D721Med (cell line): Measurements from ENCODE around the gene WDR93.

Experiments used
- DNase-seq: peaks from one replicate; pipeline ENCODE4 v3.0.0; 2011; ENCODE audit warnings: low spot score; ENCODE audit not compliant: insufficient read length
- FAIRE-seq: peaks from 2 replicates; lab custom pipeline; 2011; peaks lifted over from hg19 to GRCh38; lab: Jason Lieb, UNC
- TF ChIP-seq, protein P1 (sequence below): IDR thresholded peaks from 2 replicates; pipeline ENCODE4 v1.5.1; 2012; ENCODE audit warnings: mild to moderate bottlenecking, control low read depth; ENCODE audit not compliant: insufficient read depth; ENCODE audit errors: missing control alignments

WDR93 gene

DNA sequence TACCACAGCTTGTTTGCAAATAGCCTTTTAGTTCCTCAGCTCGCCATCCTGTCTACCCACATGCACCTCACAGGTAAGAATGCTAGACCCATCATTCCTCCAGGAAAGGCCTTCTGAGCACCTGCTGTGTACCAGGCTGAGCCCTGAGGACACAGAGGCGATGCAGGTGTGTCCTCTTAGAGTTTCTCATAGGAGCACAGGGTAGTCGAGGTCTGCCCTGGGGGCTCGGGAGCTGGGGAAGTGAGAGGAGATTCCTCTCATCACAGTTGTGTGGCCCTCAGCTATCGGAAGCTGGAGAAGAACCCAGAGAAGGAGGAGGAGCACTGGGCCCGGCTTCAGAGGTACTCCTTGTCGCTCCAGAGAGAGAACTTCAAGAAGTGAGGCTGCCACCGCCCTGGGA, 52.4 kb downstream of the WDR93 start:
- TF ChIP-seq, protein P1, sequence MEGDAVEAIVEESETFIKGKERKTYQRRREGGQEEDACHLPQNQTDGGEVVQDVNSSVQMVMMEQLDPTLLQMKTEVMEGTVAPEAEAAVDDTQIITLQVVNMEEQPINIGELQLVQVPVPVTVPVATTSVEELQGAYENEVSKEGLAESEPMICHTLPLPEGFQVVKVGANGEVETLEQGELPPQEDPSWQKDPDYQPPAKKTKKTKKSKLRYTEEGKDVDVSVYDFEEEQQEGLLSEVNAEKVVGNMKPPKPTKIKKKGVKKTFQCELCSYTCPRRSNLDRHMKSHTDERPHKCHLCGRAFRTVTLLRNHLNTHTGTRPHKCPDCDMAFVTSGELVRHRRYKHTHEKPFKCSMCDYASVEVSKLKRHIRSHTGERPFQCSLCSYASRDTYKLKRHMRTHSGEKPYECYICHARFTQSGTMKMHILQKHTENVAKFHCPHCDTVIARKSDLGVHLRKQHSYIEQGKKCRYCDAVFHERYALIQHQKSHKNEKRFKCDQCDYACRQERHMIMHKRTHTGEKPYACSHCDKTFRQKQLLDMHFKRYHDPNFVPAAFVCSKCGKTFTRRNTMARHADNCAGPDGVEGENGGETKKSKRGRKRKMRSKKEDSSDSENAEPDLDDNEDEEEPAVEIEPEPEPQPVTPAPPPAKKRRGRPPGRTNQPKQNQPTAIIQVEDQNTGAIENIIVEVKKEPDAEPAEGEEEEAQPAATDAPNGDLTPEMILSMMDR: no peak
- FAIRE-seq (no peak), DNase-seq (no peak)

DNA sequence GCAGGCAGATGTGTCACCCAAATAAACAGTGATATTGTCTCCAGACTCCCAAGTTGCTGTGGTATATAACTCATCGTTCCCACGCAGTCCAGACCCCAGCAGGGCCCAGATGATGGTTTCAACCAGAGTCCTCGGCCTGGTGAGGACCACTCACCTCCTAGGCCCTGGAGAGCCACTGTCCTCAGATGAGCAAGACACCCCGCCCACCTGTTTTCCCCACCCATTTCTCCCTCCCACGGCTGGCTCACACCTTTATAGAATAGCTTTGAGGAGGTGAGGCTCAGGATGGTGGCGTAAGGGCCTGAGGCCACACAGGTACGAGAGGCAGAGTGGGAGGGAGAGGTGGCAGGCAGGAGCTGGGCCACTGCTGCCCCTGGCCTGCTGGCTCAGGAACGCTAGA, 53.0 kb downstream of the WDR93 start:
- FAIRE-seq (no peak), DNase-seq (no peak)
- TF ChIP-seq, protein P1: no peak

DNA sequence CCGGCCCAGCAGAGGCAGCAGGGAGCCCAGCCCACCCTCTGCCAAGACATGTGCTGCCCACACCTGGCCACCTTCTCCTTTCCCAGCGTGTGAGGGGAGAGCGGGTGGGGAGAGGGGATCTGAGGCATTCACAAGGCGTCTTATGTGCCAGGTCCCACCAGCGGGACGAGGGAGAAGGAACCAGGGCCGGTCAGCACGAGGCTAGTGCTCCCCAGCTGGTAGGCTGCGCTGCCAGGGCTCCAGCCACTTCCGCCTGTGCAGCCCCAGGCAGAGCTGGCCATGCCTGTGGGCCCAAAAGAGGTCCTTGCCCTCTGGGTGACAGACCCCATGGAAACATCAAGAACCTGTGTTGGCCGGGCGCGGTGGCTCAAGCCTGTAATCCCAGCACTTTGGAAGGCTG, 54.5 kb downstream of the WDR93 start:
- no peak for FAIRE-seq
- DNase-seq: no peak
- TF ChIP-seq, protein P1: no peak

DNA sequence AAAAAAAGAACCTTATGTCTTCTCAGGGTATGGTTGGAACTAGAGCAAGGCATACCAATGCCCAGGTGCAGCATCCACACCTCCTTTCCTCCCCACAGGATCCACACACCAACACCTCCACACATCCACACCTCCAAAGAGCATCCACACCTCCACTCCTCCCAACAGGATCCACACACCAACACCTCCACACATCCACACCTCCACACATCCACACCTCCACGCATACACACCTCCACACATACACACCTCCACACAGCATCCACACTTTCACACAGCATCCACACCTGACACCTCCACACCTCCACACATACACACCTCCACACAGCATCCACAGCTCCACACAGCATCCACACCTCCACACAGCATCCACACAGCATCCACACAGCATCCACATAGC, 55.2 kb downstream of the WDR93 start:
- DNase-seq: no peak
- TF ChIP-seq, protein P1: no peak
- FAIRE-seq: no peak

DNA sequence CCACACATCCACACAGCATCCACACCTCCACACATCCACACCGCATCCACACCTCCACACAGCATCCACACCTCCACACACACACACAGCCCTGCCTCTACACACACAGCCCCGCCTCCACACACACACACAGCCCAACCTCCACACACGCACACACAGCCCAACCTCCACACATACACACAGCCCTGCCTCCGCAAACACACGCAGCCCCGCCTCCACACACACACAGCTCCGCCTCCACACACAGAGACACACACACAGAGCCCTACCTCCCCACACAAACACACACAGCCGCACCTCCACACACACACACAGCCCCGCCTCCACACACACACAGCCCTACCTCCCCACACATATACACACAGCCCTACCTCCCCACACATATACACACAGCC, 55.8 kb downstream of the WDR93 start:
- FAIRE-seq (no peak), DNase-seq (no peak)

DNA sequence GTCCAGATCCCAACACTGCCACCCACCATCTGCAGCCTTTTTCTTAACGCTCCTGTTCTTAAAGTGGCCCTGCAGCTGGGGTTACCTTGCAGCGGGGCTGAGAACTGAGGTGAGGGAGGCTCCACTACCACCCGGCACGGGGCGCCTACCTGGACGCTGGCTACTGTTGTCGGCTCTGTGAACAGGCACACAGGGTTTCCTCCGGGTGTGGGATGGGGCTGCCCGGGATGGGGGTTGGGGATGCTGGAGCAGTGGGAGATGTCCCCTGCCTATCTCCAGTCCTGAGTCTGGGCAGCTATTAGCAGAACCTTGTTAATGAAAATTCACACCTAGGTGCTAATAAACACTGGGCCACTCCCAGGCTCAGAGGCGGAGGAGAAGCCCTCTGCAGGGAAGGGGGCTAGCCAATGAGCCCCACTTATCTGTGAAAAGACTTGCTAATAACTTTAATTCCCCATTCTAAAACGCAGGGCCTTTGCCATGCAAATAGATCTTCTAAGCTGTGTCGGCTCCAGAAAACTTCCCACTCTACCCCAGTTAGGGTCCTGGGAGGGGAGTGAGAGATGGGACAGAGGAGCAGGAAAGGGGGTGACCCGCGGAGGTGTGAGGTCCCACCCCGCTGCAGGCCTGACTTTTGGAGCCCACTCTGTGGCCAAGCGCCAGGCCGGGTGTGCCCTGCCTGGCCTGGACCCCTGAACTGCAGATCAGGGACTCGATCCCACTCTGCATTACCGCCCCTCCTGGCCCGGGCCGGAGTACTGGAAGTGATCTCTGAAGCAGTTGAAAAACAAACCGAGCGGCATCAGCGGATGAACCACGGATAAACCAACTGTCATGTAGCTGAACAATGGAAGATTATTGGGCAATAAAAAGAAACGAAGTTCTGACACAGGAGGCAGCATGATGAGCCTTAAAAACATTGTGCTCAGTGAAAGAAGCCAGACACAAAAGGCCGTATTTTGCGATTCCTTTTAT, 57.4 kb downstream of the WDR93 start:
- DNase-seq (no peak), FAIRE-seq (no peak)
- TF ChIP-seq, protein P1: no peak

More for the DNA sequence above, 55.8 kb downstream of the WDR93 start:
- TF ChIP-seq, protein P1: no peak

DNA sequence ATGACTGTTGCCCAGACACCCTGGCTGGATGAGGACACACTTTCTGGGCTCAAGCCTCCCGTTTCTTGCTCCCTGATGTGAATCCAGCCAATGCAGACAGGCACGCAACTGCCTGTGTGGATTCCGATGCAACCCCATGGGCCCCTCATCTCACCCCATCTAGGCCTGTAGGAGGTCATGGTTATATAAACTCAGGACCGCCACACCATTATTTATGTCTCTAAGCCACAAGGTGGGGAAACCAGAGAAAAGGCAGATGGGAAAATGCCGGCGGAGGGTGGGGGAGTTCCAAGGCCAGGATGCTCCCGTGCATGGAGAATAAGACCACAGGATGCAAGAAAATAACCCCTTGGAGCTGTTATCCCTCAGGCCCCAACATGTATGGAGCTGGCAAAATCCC, 58.4 kb downstream of the WDR93 start:
- DNase-seq (no peak), FAIRE-seq (no peak)
- TF ChIP-seq, protein P1: no peak
